Activated T-helper 2 cell treated with anti-CD3 and anti-CD28 coated beads, Interferon-gamma antibody, Interleukin-2, Interleukin-4, amounts not matched to agents 10 μg/mL and 5 μg/mL and 100 μg/mL, durations not matched to agents 14 hours and 24 hours and 36 hours (primary cell): ENCODE measurements around the gene GRK5. TPM values are rescaled to one million over a fixed set of nuclear protein-coding genes. Genes with fewer than 3 reads are reported as not detected.

Experiments used
- DNase-seq: peaks from one replicate; pipeline ENCODE4 v3.0.0; 2021; ENCODE audit warnings: low spot score
- H3K27ac Mint-ChIP-seq: one replicate; pipeline ENCODE4 v1.8.0; 2021; ENCODE audit warnings: mixed read lengths
- H3K27me3 Mint-ChIP-seq: one replicate; pipeline ENCODE4 v1.8.0; 2021; ENCODE audit warnings: low read depth, mixed read lengths
- H3K36me3 Mint-ChIP-seq: one replicate; pipeline ENCODE4 v1.8.0; 2021; ENCODE audit warnings: low read depth, mixed read lengths
- H3K4me1 Mint-ChIP-seq: one replicate; pipeline ENCODE4 v1.8.0; 2021; ENCODE audit warnings: low read depth, mixed read lengths
- H3K4me3 Mint-ChIP-seq: one replicate; pipeline ENCODE4 v1.8.0; 2021; ENCODE audit warnings: low read depth, mild to moderate bottlenecking, moderate library complexity, mixed read lengths
- H3K9me3 Mint-ChIP-seq: one replicate; pipeline ENCODE4 v1.8.0; 2021; ENCODE audit warnings: mixed read lengths
- intact Hi-C: fragments of 100-400 bp; cut with micrococcal nuclease; formaldehyde crosslinking; loops from one replicate; pipeline ENCODE4 v1.15.1; 2023
- total RNA-seq: library from RNA; stranded (reverse); gene quantifications from 2 replicates; pipeline ENCODE4 v1.2.3, GENCODE V29; 2022

The GRK5 gene
- total RNA-seq, 1 donor from 2014 or later: 24.4 TPM

DNA sequence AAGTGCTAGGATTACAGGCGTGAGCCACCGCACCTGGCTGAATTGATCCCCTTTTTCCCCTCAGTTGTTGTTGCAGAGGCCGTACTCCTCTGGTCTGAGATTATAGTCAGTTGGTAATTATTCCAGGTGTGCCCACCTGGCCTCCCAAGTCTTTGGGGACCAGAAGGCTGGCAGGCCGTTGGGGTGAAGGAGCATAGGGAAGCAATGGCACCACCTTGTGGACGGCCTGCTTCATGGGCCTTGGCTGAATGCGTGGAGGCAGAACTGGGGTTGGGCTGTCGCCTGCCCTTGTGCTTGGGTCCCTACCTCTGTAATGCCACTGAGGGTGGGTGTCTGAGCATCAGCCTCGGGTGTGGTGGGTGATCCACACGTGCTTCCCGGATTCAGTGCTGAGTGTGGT lies 209.5 kb downstream of the GRK5 start:
- Mint-ChIP-seq H3K4me1 (no peaks in the 10 kb centered on the region), H3K4me3 (no peak overlapping the region), H3K36me3 (peaks cover 2% of the 10 kb centered on the region), H3K27ac (no peak overlapping the region), H3K27me3 (no peaks in the 10 kb centered on the region), H3K9me3 (no peaks in the 10 kb centered on the region)
- DNase-seq: peak; percentile 54
- intact Hi-C loops: loop anchor here (1.0 to 5.0 kb wide), 3 partner anchors 110 to 218 kb away; no protein-coding TSS in a partner anchor

DNA sequence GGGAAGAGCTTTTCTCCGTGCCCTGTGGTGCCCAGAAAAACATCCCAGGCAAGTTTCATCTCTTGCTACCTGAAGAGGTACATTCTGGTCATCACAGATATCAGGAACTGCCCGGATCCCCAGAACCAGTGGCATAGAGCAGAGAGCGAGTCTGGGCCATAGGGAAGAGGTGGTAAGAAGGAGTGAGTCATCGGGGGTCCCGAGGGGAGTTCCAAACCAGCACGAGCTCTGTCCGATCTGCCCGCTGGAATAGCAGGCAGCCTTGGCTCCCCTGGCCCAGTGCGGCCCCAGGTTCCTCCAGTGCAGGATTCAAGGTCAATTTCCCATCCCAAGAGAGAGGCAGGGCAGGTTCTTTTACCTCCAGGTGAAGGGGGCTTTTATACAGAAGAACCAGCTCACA lies 210.5 kb downstream of the GRK5 start:
- Mint-ChIP-seq H3K4me3 (no peak overlapping the region), H3K27me3 (no peaks in the 10 kb centered on the region), H3K9me3 (no peaks in the 10 kb centered on the region), H3K4me1 (no peaks in the 10 kb centered on the region), H3K27ac (no peak overlapping the region), H3K36me3 (peaks cover 2% of the 10 kb centered on the region)
- no peak for DNase-seq
- intact Hi-C loops: loop anchor here (1.0 to 5.0 kb wide), 3 partner anchors 111 to 219 kb away; no protein-coding TSS in a partner anchor

DNA sequence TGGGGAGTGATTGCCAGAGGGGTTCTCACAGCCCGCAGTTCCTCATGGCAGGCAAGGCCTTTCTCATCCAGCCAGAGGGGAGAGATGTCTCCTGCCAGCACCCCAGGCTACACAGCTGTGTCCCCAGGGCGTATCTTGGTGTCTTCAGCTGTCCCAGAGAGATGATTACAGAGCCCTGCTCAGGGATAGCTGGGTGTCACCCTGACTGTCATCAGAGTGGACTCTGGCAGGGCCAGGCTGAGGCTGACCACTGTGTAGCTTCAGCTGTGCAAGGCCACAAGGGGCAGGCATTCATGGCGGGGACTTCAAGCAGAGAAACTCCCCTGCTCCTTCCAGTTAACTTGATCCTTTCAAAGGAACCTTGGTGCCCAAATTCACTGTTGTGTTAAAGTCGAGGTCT lies 211.0 kb downstream of the GRK5 start:
- intact Hi-C loops: loop anchor here (5.0 kb wide), 1 partner anchor 111 kb away; no protein-coding TSS in a partner anchor
- H3K4me3 Mint-ChIP-seq: no peak overlapping the region
- DNase-seq: no peak
- peaks cover 5% of the 10 kb centered on the region for H3K36me3 Mint-ChIP-seq
- H3K4me1 Mint-ChIP-seq: no peaks in the 10 kb centered on the region
- no peak overlapping the region for H3K27ac Mint-ChIP-seq
- no peaks in the 10 kb centered on the region for H3K9me3 Mint-ChIP-seq
- H3K27me3 Mint-ChIP-seq: no peaks in the 10 kb centered on the region

DNA sequence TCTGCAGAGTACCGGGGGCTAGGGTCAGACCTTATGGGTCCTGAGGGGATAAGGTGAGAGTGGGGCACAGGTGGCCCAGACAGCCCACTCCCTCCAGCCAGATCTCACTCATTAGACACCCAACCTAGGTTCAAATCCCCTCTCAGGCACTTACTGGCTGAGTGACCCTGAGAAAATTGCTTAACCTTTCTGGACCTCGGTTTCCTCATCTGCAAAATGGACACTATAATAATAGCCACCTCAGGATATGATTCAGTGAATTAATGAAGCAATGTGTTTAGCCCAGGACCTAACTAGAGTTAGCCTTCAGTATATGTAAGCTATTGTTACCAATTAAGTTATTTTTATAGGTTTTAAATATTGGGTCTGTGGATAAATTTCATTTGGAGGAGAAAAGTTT lies 212.6 kb downstream of the GRK5 start:
- no peaks in the 10 kb centered on the region for H3K4me1 Mint-ChIP-seq
- H3K9me3 Mint-ChIP-seq: no peaks in the 10 kb centered on the region
- no peak overlapping the region for H3K27ac Mint-ChIP-seq
- no peak overlapping the region for H3K4me3 Mint-ChIP-seq
- intact Hi-C loops: loop anchor here (5.0 kb wide), 1 partner anchor 113 kb away; no protein-coding TSS in a partner anchor
- no peak for DNase-seq
- H3K27me3 Mint-ChIP-seq: no peaks in the 10 kb centered on the region
- H3K36me3 Mint-ChIP-seq: peaks cover 10% of the 10 kb centered on the region

DNA sequence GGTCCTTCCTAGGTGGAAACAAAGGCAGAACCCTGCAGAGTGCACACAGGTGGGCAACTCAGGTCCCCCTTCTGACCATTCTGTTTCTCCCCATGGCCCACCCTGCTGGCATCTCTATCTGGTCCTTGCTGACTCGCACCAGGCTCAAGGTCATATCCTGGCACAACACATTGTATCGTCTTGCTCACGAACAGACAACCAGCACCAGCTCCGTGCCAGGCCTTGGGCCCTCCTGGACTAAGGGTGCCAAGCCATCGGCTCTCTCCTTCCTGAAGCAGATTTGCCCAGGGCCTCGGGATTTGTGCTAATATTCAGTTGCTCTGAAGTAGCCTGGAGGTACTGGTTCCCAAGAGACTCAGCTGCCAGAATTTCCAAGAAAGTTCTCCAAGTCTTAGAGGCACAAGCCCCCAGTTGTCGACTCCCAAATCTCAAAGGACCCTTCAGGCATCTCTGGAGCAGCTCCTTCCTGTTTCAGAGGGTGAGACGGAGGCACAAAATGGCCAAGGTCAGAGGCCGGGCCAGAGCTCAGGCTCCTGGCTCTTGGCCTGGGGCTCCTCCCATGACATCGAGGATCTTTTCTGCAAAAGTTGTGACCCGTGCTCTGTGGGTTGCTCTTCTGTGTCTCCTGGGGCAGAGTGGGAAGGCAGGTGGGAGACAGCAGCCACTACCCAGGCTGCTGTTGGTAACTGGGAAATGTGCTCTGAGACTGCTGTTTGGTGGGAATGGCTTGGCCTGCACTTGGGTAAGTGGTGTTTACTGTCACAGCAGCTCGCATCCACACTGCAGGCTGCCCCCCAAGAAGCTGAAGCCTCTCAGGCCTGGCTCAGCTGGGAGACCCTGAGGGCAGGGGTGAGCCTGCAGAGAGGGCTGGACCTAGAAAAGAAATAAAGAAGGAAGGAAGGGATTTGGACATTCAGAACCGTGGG lies 213.8 kb downstream of the GRK5 start:
- H3K27ac Mint-ChIP-seq: no peak overlapping the region
- no peaks in the 10 kb centered on the region for H3K4me1 Mint-ChIP-seq
- no peak for DNase-seq
- no peaks in the 10 kb centered on the region for H3K9me3 Mint-ChIP-seq
- intact Hi-C loops: no loop called here
- H3K27me3 Mint-ChIP-seq: no peaks in the 10 kb centered on the region
- peaks cover 17% of the 10 kb centered on the region for H3K36me3 Mint-ChIP-seq
- no peak overlapping the region for H3K4me3 Mint-ChIP-seq

DNA sequence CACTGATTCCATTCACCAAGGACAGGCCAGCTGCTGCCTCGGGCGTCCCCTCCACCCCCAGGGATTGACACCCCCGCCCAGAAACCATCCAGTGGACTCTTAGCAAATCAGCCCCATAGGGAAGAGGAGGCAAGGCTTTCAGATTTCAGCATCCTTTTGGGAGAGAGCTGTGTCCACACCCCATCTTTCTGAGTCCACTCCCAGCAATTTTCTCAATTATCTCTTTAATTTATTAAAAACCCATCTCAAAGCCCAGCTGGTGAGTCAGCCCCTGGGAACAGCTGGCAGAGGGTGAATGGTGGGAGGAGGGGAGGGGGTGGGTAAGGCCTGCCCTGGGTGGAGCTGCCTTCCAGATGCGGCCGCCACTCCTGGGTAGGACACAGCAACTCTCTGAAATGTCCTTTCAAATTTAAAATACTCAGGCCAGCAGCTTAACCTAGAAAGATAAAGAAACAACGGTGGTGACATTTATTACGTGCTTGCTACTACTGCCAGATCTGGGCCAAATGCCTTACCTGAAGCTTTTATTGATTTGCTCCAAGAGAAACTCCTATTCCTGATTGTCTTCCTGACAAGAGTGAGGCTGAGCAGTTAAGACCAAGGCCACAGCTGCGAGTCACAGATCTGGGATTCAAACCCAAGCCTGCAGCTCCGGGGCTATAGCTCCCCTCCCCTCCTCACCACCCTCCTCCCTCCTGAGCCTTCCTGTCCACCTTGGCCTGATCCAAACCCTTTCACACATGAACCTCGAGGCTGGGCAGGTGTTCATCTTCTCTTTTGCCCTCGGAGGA lies 214.7 kb downstream of the GRK5 start:
- Mint-ChIP-seq H3K9me3 (no peaks in the 10 kb centered on the region), H3K36me3 (peaks cover 17% of the 10 kb centered on the region), H3K4me1 (no peaks in the 10 kb centered on the region), H3K4me3 (no peak overlapping the region), H3K27me3 (no peaks in the 10 kb centered on the region), H3K27ac (no peak overlapping the region)
- intact Hi-C loops: no loop called here
- DNase-seq: no peak

DNA sequence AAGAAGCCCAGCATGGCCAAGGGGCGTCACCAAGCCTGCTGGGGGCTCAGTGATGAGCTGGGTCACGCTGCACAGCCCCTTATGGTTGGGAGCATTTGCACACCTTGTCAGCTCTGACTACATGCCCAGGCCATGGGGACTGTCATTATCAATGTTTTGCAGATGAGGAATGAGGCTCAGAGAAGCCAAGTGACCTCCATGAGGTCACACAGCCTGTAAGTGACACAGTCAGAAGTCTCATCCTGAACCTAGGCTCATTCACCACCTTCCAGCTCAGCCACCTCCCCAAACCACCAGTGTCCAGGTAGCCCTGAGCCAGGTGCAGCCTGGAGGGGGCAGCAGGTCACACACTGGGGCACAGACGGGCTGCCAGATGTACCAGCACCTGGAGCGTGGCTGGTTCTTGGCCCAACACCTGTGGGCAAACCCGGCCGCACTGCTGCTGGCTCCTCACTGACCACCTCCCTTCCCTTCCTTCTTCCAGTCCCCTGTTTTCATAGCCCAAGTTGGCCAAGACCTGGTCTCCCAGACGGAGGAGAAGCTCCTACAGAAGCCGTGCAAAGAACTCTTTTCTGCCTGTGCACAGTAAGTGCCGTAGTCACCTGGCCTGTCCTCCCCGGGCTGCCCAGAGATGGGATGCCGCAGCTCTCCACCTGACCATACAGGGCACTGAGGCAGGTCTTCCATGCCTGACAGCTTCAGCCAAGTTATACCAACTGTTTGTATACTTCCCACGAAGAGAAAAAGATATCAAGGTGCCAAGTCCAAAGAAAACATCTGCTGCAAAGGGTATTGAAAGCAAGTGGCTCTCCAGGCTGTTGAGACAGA lies 215.5 kb downstream of the GRK5 start:
- Mint-ChIP-seq H3K27ac (no peak overlapping the region), H3K4me3 (no peak overlapping the region), H3K4me1 (no peaks in the 10 kb centered on the region), H3K9me3 (no peaks in the 10 kb centered on the region), H3K27me3 (no peaks in the 10 kb centered on the region), H3K36me3 (peaks cover 17% of the 10 kb centered on the region)
- intact Hi-C loops: no loop called here
- no peak for DNase-seq

DNA sequence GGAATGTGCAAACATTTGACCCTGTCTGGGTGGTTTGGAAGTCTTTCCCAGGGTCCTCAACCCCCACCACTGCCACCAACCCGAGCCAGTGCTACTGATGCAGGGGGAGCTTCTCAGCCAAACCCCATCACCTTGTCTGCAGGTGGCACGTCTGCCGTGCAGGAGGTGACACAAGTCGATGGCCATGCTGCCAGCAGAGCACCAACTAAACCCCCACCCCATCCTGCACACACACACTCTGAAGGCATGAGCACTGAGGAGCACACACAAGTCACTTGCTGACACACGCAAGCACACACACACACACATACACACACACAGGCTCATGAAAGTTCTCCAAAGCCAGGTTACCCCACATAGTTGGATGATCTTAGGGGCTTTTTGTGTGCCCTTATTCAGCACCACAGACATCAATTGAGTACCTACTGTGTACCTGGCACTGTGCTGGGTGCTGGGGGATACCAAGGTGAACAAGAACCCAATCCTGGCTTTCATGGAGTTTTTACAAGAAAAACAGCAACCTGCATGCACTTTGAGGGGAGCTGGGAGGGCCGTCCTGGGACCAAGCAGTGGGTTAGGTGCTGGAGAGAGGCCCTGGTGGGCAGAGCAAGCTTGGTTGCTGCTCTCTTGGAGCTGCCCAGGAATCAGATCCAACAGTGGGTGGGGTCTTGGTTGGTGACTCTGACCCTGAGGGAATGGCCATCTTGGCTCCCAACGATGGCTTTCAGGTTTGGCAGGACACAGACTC lies 216.3 kb downstream of the GRK5 start:
- Mint-ChIP-seq H3K27ac (no peak overlapping the region), H3K27me3 (no peaks in the 10 kb centered on the region), H3K4me1 (peaks cover 2% of the 10 kb centered on the region), H3K36me3 (peaks cover 23% of the 10 kb centered on the region), H3K4me3 (no peak overlapping the region), H3K9me3 (no peaks in the 10 kb centered on the region)
- intact Hi-C loops: no loop called here
- DNase-seq: no peak

DNA sequence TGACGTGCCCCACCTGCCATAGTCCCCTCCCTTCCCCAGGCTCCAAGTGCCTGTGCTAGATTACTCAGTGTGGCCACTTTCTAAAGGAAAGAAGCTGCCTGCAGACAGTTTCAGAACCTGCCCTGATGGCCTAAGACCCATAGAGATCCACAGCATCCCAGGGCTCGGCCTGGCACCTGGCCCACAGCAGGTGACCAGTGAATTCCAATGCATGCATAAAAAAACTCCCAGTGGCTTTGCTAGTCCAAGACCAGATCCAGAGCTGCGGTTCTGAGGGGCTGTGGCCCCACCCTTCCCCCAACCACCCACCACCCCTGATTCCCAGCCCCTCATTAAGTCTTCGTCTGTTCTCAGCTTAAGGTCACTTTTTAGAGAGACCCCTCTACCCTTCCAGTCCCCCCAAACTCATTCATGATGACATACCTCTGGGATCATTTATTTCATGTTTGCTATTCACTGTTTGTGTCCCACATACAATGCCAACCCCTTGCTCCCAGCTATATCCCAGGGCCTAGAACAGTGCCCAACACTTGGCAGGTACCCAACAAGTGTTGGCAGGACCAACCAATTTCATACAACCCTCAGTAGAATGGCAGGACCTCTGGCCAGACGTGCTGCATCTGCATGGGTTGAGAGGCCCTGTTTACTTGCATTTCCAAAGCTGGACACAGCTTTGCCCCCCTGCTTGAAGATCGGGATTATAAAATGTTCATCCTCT lies 217.0 kb downstream of the GRK5 start:
- DNase-seq: no peak
- H3K4me3 Mint-ChIP-seq: no peak overlapping the region
- peaks cover 28% of the 10 kb centered on the region for H3K36me3 Mint-ChIP-seq
- peaks cover 7% of the 10 kb centered on the region for H3K4me1 Mint-ChIP-seq
- H3K9me3 Mint-ChIP-seq: no peaks in the 10 kb centered on the region
- H3K27ac Mint-ChIP-seq: no peak overlapping the region
- no peaks in the 10 kb centered on the region for H3K27me3 Mint-ChIP-seq
- intact Hi-C loops: no loop called here

DNA sequence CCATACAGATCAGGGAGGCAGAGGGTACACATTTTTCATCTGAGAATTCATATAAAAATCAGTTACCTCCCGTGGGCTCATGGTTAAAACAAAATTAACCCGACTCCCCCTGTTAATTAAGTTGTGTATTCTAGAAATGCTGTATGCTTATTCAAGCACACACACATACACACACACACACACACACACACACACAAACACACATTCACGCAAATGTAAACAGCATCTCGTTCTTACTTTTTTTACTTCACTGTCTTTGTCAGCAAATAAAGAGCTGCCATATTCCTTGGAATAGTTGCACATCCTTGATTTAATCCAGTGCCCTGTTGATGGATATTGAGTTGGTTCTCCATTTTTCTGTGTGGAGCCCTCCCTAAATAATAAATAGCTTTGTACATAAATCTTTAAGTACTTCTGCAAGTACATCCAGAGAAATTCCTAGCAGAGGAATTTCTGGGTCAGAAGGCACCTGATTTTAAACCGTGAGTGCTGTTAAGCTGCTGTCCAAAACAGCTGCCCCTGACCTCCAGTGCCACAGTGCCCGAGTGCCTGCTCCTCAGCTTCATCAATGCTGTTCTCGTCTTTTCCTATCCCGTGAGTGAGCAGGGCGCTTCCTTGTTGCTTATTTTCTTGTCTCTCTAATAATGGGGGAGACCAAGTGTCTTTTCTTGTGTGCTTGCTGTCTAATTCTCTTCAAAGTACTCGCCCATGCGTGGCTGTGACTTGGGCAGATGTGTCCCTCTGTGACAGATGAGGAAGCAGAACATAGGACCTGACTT lies 217.9 kb downstream of the GRK5 start:
- Mint-ChIP-seq H3K36me3 (peaks cover 32% of the 10 kb centered on the region), H3K27ac (no peak overlapping the region), H3K9me3 (no peaks in the 10 kb centered on the region), H3K4me3 (no peak overlapping the region), H3K4me1 (peaks cover 7% of the 10 kb centered on the region), H3K27me3 (no peaks in the 10 kb centered on the region)
- DNase-seq: no peak
- intact Hi-C loops: no loop called here

DNA sequence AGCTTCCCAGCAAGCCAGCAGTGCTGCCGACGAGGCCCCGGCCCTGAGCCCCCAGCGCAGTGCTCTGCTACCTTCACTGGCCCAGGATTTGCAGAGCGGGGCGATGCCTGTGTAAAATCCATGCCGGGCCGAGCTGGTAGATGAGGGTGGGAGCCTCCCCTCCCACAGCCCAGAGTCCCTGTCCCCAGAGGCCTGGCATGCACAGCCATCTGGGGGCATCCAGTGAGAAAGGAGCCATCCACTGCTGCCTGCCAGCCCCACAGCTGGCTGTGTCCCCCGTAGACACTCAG lies 218.5 kb downstream of the GRK5 start:
- no peak for DNase-seq
- intact Hi-C loops: no loop called here
- H3K27me3 Mint-ChIP-seq: no peaks in the 10 kb centered on the region
- H3K4me1 Mint-ChIP-seq: peaks cover 7% of the 10 kb centered on the region
- no peak overlapping the region for H3K27ac Mint-ChIP-seq
- no peaks in the 10 kb centered on the region for H3K9me3 Mint-ChIP-seq
- H3K36me3 Mint-ChIP-seq: peaks cover 38% of the 10 kb centered on the region
- no peak overlapping the region for H3K4me3 Mint-ChIP-seq
